Measurements from ENCODE around the gene WWOX. TPM values are rescaled to one million over a fixed set of nuclear protein-coding genes. Genes with fewer than 3 reads are reported as not detected.

The WWOX gene
- total and polyA plus RNA-seq, 2 of the 8 experiments (the other 6 are each of a cell fraction or from before 2014, with no cell fraction given): 5.4 to 16.7 TPM

- TF ChIP-seq NRF1 (IDR thresholded peaks at IDR 0.05; ENCODE audit: low read depth, low read length): no peak
- no peak for TF ChIP-seq ATF2 (IDR thresholded peaks at IDR 0.05; ENCODE audit: low read length)
- TF ChIP-seq ZNF274 (IDR thresholded peaks at IDR 0.05; ENCODE audit: borderline replicate concordance, extremely low read depth, low read length): no peak
These were observed 904.9 kb downstream of the WWOX start (continued) for GRCh38 chr16:79004309-79004708.

All from H1 (cell line).